ENCODE results near the gene TPI1.

GRCh38 chr12:6858799-6859198 is 8.5 kb upstream of the TPI1 start:
- TF ChIP-seq CTCF (IDR thresholded peaks at IDR 0.05) (no peak), POLR2A (IDR thresholded peaks at IDR 0.05; ENCODE audit: low read depth) (no peak), POLR2AphosphoS5 (IDR thresholded peaks at IDR 0.05) (no peak)

Measured in esophagus muscularis mucosa (tissue), 3 donors.